GM19452 (cell line): ENCODE data around the gene DDX19B.
"Not testable (repeated sequence)": the region's sequence is repeated elsewhere in the genome, so short reads cannot be mapped to it uniquely, and the experiment has no call there.

ENCODE experiments used
- ATAC-seq: cut with Tn5 transposase; IDR thresholded peaks from one replicate; pipeline ENCODE4 v1.9.1; 2021; ENCODE audit not compliant: unreplicated experiment

Gene DDX19B

GRCh38 chr16:70298988-70299938 is at the start of gene DDX19B:
DDX19B (plus strand) TSS chr16:70299186; CDS start chr16:70299298, 112 bp downstream.
- ATAC-seq: peak; percentile 71

GRCh38 chr16:70249697-70250096 is 49.3 kb upstream of the DDX19B start:
- not testable (repeated sequence) for ATAC-seq

- ATAC-seq: peak; percentile 35
Measured at GRCh38 chr16:70250748-70251628, 48.0 kb upstream of the DDX19B start.

GRCh38 chr16:70251629-70252354 is 47.2 kb upstream of the DDX19B start, which contains the start of gene EXOSC6:
EXOSC6 (minus strand) TSS chr16:70251940; CDS start chr16:70251900, 40 bp downstream.
- ATAC-seq: peak; percentile 85

- no peak for ATAC-seq
Measured at GRCh38 chr16:70252355-70252988, 46.5 kb upstream of the DDX19B start.

GRCh38 chr16:70253291-70254106 is 45.5 kb upstream of the DDX19B start:
- no peak for ATAC-seq

- ATAC-seq: no peak
Measured at GRCh38 chr16:70254180-70254964, 44.6 kb upstream of the DDX19B start.

GRCh38 chr16:70254965-70255286 is 44.1 kb upstream of the DDX19B start:
- no peak for ATAC-seq

GRCh38 chr16:70255574-70255973 is 43.4 kb upstream of the DDX19B start:
- ATAC-seq: no peak

- ATAC-seq: no peak
Measured at GRCh38 chr16:70257391-70257790, 41.6 kb upstream of the DDX19B start.

GRCh38 chr16:70258065-70258464 is 40.9 kb upstream of the DDX19B start:
- ATAC-seq: no peak

- no peak for ATAC-seq
Measured at GRCh38 chr16:70258946-70259345, 40.0 kb upstream of the DDX19B start.

GRCh38 chr16:70259903-70260302 is 39.1 kb upstream of the DDX19B start:
- not testable (repeated sequence) for ATAC-seq

GRCh38 chr16:70267516-70267915 is 31.5 kb upstream of the DDX19B start:
- ATAC-seq: no peak

GRCh38 chr16:70267922-70268321 is 31.1 kb upstream of the DDX19B start:
- ATAC-seq: not testable (repeated sequence)

- no peak for ATAC-seq
Measured at GRCh38 chr16:70269471-70269870, 29.5 kb upstream of the DDX19B start.

GRCh38 chr16:70270176-70270575 is 28.8 kb upstream of the DDX19B start:
- ATAC-seq: no peak

GRCh38 chr16:70271696-70272095 is 27.3 kb upstream of the DDX19B start:
- ATAC-seq: no peak

- ATAC-seq: no peak
Measured at GRCh38 chr16:70276392-70276791, 22.6 kb upstream of the DDX19B start.
